Stomach (tissue), 4 donors: ENCODE results near the gene GRHL3.

Source experiments
- EP300 ChIP-seq: sonication (generic); formaldehyde crosslinking; IDR thresholded peaks from one replicate; pipeline ENCODE4 v1.6.1; 2017; ENCODE audit warnings: antibody characterized with exemption
- POLR2A ChIP-seq, 4 donors: fragments of 450-650 bp; IDR thresholded peaks; one replicate each; pipeline ENCODE4 v1.6.1; 2016; ENCODE audit warnings: antibody characterized with exemption in 4 of 4, control low read depth in 2 of 4, mild to moderate bottlenecking in 1 of 4, moderate library complexity in 1 of 4
- POLR2AphosphoS5 ChIP-seq, 3 donors: sonication (generic); formaldehyde crosslinking; IDR thresholded peaks; one replicate each; pipeline ENCODE4 v1.6.1; 2016; ENCODE audit warnings: antibody characterized with exemption in 3 of 3
- TF ChIP-seq, protein P1 (sequence below), 7 experiments: fragments of 450-650 bp in 4 of 7; fragments of 200-600 bp in 3 of 7; sonication (generic) in 3 of 7; IDR thresholded peaks; one replicate each; pipeline ENCODE4 v1.5.1; 2016 to 2019; ENCODE audit warnings: antibody characterized with exemption in 7 of 7, control low read depth in 2 of 7, mild to moderate bottlenecking in 1 of 7

DNA sequence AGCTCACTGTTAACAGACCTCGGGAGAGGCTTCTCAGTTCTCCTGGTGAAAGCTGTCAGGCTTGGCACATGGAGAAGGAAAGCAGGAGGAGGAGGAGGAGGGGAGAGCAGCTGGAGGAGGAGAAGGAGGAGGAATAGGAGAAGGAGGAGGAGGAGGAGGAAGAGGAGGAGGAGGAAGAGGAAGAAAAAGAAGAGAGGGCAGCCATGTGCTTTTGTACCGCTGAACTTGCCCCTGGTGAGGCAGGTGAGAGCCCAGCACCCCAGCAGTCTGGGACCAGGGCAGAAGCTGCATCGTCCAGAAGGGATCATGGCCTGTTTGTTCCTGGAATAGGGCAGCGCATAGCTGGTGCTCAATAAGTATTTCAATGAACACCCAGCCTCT is 21.3 kb upstream of the GRHL3 start:
- TF ChIP-seq EP300 = no peak
- TF ChIP-seq, protein P1, sequence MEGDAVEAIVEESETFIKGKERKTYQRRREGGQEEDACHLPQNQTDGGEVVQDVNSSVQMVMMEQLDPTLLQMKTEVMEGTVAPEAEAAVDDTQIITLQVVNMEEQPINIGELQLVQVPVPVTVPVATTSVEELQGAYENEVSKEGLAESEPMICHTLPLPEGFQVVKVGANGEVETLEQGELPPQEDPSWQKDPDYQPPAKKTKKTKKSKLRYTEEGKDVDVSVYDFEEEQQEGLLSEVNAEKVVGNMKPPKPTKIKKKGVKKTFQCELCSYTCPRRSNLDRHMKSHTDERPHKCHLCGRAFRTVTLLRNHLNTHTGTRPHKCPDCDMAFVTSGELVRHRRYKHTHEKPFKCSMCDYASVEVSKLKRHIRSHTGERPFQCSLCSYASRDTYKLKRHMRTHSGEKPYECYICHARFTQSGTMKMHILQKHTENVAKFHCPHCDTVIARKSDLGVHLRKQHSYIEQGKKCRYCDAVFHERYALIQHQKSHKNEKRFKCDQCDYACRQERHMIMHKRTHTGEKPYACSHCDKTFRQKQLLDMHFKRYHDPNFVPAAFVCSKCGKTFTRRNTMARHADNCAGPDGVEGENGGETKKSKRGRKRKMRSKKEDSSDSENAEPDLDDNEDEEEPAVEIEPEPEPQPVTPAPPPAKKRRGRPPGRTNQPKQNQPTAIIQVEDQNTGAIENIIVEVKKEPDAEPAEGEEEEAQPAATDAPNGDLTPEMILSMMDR (IDR thresholded peaks at IDR 0.05) = no peak
- TF ChIP-seq POLR2A (IDR thresholded peaks at IDR 0.05) = no peak
- no peak for TF ChIP-seq POLR2AphosphoS5 (IDR thresholded peaks at IDR 0.05)
